ENCODE results near the gene IQGAP2.

The IQGAP2 gene, protein sequence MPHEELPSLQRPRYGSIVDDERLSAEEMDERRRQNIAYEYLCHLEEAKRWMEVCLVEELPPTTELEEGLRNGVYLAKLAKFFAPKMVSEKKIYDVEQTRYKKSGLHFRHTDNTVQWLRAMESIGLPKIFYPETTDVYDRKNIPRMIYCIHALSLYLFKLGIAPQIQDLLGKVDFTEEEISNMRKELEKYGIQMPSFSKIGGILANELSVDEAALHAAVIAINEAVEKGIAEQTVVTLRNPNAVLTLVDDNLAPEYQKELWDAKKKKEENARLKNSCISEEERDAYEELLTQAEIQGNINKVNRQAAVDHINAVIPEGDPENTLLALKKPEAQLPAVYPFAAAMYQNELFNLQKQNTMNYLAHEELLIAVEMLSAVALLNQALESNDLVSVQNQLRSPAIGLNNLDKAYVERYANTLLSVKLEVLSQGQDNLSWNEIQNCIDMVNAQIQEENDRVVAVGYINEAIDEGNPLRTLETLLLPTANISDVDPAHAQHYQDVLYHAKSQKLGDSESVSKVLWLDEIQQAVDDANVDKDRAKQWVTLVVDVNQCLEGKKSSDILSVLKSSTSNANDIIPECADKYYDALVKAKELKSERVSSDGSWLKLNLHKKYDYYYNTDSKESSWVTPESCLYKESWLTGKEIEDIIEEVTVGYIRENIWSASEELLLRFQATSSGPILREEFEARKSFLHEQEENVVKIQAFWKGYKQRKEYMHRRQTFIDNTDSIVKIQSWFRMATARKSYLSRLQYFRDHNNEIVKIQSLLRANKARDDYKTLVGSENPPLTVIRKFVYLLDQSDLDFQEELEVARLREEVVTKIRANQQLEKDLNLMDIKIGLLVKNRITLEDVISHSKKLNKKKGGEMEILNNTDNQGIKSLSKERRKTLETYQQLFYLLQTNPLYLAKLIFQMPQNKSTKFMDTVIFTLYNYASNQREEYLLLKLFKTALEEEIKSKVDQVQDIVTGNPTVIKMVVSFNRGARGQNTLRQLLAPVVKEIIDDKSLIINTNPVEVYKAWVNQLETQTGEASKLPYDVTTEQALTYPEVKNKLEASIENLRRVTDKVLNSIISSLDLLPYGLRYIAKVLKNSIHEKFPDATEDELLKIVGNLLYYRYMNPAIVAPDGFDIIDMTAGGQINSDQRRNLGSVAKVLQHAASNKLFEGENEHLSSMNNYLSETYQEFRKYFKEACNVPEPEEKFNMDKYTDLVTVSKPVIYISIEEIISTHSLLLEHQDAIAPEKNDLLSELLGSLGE (N-terminal part only)

DNA sequence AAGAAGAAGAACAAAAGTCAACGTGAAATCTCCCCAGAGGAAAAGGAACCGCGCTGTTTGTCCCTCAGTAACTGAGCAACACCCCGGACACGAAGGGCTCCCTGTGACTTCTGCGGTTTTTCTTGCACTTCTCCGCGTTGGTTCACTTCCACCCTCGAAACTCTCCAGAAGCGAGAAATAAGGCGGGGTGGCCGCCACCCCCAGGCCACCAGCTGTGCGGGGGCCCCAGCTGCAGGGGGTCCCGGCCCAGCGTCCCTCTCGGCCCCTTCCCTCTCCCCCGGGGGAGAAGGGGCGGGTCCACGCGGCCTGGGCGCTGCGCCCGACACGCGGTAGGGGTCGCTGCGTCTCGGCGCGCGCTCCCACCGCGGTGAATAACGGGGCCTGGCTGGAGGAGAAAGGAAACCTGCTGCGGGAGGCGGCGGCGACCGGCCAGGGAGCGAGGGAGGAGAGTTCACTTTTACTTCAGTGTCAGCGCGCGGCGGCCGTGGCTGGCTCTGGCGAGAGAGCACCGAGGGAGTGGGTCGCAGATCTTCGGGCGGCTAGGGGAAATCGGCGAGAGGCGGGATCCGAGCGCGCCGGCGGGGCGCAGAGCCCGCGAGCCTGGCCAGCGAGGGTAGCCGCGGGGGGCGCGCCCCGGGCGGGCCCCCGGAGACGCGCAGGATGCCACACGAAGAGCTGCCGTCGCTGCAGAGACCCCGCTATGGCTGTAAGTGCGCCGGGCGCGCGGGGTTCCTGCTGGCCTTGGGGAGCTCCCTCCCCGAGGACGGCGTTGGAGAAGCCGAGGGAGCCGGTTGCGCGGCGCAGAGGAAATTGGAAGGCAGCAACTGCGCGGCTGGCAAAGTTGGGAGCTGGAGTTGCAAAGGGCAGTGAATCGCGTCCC, at the start of gene IQGAP2:
IQGAP2 (plus strand) TSS at position 400 of the 880 bp plus-strand sequence; CDS start at position 661, 261 bp downstream.
- peak; percentile 19 for DNase-seq (ENCODE audit: low read depth)
- peak within 1 kb of the TSS; percentile 56 for H3K4me3 ChIP-seq (ENCODE audit: low read depth, low read length)
- in situ Hi-C loops (cut with HindIII; ENCODE audit: low sequenced_read_pairs): no loop called here
- TF ChIP-seq, protein P1, sequence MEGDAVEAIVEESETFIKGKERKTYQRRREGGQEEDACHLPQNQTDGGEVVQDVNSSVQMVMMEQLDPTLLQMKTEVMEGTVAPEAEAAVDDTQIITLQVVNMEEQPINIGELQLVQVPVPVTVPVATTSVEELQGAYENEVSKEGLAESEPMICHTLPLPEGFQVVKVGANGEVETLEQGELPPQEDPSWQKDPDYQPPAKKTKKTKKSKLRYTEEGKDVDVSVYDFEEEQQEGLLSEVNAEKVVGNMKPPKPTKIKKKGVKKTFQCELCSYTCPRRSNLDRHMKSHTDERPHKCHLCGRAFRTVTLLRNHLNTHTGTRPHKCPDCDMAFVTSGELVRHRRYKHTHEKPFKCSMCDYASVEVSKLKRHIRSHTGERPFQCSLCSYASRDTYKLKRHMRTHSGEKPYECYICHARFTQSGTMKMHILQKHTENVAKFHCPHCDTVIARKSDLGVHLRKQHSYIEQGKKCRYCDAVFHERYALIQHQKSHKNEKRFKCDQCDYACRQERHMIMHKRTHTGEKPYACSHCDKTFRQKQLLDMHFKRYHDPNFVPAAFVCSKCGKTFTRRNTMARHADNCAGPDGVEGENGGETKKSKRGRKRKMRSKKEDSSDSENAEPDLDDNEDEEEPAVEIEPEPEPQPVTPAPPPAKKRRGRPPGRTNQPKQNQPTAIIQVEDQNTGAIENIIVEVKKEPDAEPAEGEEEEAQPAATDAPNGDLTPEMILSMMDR (IDR thresholded peaks at IDR 0.05; ENCODE audit: low read depth, low read length, missing control alignments): peak; percentile 67

DNA sequence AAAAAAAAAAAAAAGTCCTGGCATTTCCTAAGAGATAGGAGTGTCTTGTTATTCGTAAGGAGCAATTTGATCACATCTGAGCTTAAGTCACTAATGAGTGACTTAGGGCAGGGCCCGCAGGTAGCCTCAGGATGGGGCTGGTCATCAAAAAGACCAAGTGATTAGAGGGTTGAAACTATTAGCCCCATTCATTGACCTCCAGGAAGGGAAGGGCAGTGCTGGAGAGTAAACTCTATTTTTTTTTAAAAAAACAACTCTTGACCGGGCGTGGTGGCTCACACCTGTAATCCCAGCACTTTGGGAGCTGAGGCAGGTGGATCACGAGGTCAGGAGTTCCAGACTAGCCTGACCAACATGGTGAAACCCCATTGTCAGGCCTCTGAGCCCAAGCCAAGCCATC, 46.2 kb upstream of the IQGAP2 start:
- in situ Hi-C loops (cut with HindIII; ENCODE audit: low sequenced_read_pairs): no loop called here
- DNase-seq (ENCODE audit: low read depth): no peak
- H3K4me3 ChIP-seq (ENCODE audit: low read depth, low read length): no peak overlapping the region
- TF ChIP-seq, protein P1 (IDR thresholded peaks at IDR 0.05; ENCODE audit: low read depth, low read length, missing control alignments): no peak

DNA sequence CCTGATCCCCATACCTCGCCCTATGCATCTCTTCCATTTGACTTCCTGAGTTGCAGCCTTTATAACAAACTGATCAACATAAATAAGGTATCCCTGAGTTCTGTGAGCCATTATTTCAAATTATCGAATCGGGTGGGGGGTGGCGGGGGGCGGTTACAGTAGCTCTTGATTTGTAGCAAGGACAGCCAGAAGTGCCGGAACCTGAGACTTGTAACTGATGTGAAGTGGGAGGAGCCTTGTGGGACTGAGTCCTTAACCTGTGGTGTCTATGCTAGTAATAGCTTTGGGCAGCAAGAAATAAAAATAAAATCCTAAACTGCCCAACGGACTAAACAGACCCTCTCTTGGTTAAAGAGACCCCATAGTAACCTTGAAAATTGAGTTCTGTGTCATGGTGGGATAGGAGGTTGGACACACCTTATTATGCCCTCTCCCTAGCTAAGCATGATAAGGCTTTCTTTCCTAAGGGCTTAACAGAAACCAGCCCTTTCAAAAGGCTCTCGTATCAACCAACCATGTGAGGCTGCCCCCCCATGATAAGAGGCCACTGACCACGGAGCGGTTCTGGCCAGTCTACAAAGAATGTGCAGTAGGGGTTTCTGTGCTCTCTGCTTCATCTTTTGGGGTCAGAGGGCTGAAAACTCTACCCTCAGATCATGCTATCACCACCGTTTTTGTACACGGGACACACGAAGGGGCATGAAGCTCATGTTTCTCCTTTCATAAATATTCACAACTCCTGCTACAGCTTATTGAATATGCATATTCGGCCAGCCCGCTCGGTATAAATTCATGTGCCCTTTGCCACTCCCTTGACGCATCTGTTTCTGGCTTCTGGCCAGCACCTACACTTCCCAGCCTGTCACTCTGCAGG, 39.5 kb upstream of the IQGAP2 start:
- in situ Hi-C loops (cut with HindIII; ENCODE audit: low sequenced_read_pairs): no loop called here
- no peak overlapping the region for H3K4me3 ChIP-seq (ENCODE audit: low read depth, low read length)
- DNase-seq (ENCODE audit: low read depth): no peak
- TF ChIP-seq, protein P1 (IDR thresholded peaks at IDR 0.05; ENCODE audit: low read depth, low read length, missing control alignments): no peak

DNA sequence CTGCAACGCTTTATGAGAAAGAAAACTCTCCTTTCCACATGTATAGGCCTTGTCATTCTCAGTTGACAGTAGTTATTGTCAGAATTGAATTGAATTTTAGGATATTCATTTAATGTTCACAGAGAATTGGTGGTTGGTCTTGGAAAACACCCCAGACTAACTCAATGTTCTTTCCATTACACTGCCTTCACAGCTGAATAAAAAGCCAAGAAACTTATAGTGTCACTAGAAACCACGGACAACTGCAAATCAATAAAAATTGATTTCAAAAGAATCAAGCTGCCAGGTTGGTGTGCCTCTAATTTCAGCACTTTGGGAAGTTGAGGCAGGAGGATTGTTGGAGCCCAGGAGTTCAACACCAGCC, 38.9 kb upstream of the IQGAP2 start:
- H3K4me3 ChIP-seq (ENCODE audit: low read depth, low read length): no peak overlapping the region
- in situ Hi-C loops (cut with HindIII; ENCODE audit: low sequenced_read_pairs): no loop called here
- TF ChIP-seq, protein P1 (IDR thresholded peaks at IDR 0.05; ENCODE audit: low read depth, low read length, missing control alignments): no peak
- no peak for DNase-seq (ENCODE audit: low read depth)

DNA sequence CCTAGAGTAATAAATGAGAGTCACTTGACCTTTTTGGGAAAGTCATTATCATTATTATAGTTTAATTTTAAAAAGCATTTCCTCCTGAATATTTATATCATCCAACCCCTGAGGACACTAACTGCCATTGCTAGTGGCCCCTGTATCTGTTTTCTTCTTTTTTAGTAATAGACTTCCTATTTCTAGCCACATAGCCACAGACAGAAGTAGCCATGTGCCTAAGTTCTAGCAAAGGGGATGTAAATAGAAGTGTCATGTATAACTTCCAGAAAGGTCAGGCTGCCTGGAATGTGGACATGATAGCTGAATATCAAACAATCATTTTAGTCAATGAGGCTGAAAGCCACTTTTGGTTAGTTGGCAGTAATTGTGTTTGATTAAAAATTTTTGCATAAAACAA, 37.5 kb upstream of the IQGAP2 start:
- in situ Hi-C loops (cut with HindIII; ENCODE audit: low sequenced_read_pairs): no loop called here
- no peak overlapping the region for H3K4me3 ChIP-seq (ENCODE audit: low read depth, low read length)
- no peak for DNase-seq (ENCODE audit: low read depth)
- TF ChIP-seq, protein P1 (IDR thresholded peaks at IDR 0.05; ENCODE audit: low read depth, low read length, missing control alignments): no peak

All from astrocyte of the cerebellum (primary cell).